H7 (cell line): ENCODE measurements around the gene POU4F3. TPM values are rescaled to one million over a fixed set of nuclear protein-coding genes. Genes with fewer than 3 reads are reported as not detected.

Experiments used
- DNase-seq: peaks from one replicate; pipeline ENCODE4 v3.0.0; 2012
- H3K27me3 ChIP-seq: 2 replicates; pipeline ENCODE4 v1.6.0; 2011; ENCODE audit warnings: mild to moderate bottlenecking, low read length; ENCODE audit not compliant: control insufficient read depth, insufficient read depth
- H3K36me3 ChIP-seq: replicated peaks from 2 replicates; pipeline ENCODE4 v1.5.1; 2011; ENCODE audit warnings: low read length; ENCODE audit not compliant: control insufficient read depth, insufficient read depth
- H3K4me3 ChIP-seq: 2 replicates; pipeline ENCODE4 v1.5.1; 2011; ENCODE audit warnings: low read depth, mild to moderate bottlenecking, control low read depth, low read length, moderate library complexity; ENCODE audit not compliant: insufficient read depth
- total RNA-seq: library from RNA; depleted of rRNA; stranded (reverse); fragments of >200 nt; shearing (Covaris generic); gene quantifications from 2 replicates; pipeline ENCODE4 v1.2.3, GENCODE V29; 2014

POU4F3 gene
- total RNA-seq, 1 experiment from 2014 or later = 0.28 TPM

GRCh38 chr5:146327989-146328388 lies 10.7 kb upstream of the POU4F3 start:
- DNase-seq = no peak
- no peak overlapping the region for H3K4me3 ChIP-seq
- no peaks in the 10 kb centered on the region for H3K36me3 ChIP-seq
- H3K27me3 ChIP-seq = peaks cover 19% of the 10 kb centered on the region

DNA sequence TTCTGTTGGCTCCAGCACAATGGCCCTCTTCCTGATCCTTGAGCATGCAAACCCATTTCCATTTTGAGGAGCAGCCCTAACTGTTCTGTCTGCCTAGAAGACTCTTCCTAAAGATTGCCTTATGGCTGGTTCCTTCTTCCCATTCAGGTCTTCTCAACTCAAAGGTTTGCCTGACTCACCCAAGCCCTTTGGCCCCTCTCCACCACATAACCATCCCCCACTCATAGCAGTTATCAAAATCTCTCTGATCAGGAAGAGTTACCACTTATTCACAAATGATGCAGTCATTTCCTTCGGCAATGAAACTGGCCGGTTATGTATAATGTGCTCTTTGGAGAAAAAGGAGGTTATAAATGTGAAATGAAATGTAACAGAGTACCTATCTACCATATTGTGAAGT lies 8.9 kb upstream of the POU4F3 start:
- Histone ChIP-seq H3K36me3 (no peaks in the 10 kb centered on the region), H3K27me3 (peaks cover 36% of the 10 kb centered on the region), H3K4me3 (no peak overlapping the region)
- DNase-seq = no peak

DNA sequence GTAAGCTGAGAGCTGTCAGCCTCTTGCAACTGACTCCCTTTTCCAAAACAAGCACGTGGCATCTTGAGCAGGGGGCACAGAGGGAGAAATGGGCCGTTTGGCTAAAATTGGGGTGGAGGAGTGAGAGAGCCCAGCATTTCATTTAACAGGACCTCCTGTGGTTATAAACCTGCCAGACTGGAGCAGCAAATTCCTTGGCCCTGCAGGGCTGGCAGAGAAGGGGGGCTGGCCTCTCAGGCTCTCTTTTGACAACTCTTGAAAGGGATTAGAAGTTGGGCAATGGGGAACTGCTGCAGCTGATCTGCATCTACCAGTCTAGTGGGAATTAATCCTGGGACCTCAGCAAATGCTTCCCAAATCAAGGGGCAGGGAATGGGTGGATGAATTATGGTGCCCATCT lies 7.2 kb upstream of the POU4F3 start:
- H3K4me3 ChIP-seq = no peak overlapping the region
- peak; percentile 76 for DNase-seq
- H3K27me3 ChIP-seq = peaks cover 53% of the 10 kb centered on the region
- H3K36me3 ChIP-seq = no peaks in the 10 kb centered on the region

- DNase-seq = peak; percentile 76
- H3K27me3 ChIP-seq = peaks cover 80% of the 10 kb centered on the region
These were observed 4.5 kb upstream of the POU4F3 start for GRCh38 chr5:146334074-146334533.

GRCh38 chr5:146336197-146336596 lies 2.4 kb upstream of the POU4F3 start:
- DNase-seq = no peak
- H3K36me3 ChIP-seq = no peaks in the 10 kb centered on the region

More at GRCh38 chr5:146334074-146334533, 4.5 kb upstream of the POU4F3 start:
- Histone ChIP-seq H3K36me3 (no peaks in the 10 kb centered on the region), H3K4me3 (peak overlapping the region; percentile 12; the same call in 1 of the 2 replicates)

GRCh38 chr5:146337264-146337904 lies 1.3 kb upstream of the POU4F3 start:
- Histone ChIP-seq H3K4me3 (no peak overlapping the region), H3K36me3 (no peaks in the 10 kb centered on the region), H3K27me3 (peaks cover 100% of the 10 kb centered on the region)
- peak; percentile 66 for DNase-seq

More at GRCh38 chr5:146336197-146336596, 2.4 kb upstream of the POU4F3 start:
- Histone ChIP-seq H3K27me3 (peaks cover 96% of the 10 kb centered on the region), H3K4me3 (no peak overlapping the region)

DNA sequence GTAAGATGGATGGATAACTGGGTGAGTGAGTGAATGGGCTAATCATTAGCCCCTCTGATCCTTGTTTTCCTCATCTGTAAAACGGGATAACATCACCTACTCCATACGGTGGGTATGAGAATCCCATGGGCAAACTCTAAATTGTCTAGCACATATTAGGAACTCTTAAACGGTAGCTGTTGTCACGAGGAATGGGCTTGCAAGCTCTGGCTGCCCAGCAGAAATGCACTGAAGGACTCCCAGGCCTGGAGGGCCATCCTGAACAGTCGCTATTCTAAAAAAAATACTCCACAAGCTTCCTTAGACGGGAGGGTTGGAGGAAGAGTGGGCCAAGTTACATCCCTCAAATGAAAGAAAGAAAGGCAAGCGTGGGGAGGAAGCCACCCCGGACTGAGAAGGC lies 711 bp upstream of the POU4F3 start:
- H3K27me3 ChIP-seq = peaks cover 100% of the 10 kb centered on the region
- peak overlapping the region; percentile 40; the same call in 1 of the 2 replicates for H3K4me3 ChIP-seq
- DNase-seq = no peak
- H3K36me3 ChIP-seq = no peaks in the 10 kb centered on the region

DNA sequence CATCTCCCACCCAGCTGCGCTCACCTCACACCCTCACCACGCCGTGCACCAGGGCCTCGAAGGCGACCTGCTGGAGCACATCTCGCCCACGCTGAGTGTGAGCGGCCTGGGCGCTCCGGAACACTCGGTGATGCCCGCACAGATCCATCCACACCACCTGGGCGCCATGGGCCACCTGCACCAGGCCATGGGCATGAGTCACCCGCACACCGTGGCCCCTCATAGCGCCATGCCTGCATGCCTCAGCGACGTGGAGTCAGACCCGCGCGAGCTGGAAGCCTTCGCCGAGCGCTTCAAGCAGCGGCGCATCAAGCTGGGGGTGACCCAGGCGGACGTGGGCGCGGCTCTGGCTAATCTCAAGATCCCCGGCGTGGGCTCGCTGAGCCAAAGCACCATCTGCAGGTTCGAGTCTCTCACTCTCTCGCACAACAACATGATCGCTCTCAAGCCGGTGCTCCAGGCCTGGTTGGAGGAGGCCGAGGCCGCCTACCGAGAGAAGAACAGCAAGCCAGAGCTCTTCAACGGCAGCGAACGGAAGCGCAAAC lies 1.1 kb downstream of the POU4F3 start:
- Histone ChIP-seq H3K36me3 (no peaks in the 10 kb centered on the region), H3K4me3 (no peak overlapping the region), H3K27me3 (peaks cover 100% of the 10 kb centered on the region)
- peak; percentile 57 for DNase-seq

- DNase-seq = peak; percentile 85
- H3K36me3 ChIP-seq = no peaks in the 10 kb centered on the region
- H3K27me3 ChIP-seq = peaks cover 99% of the 10 kb centered on the region
- no peak overlapping the region for H3K4me3 ChIP-seq
These were observed 1.8 kb downstream of the POU4F3 start for GRCh38 chr5:146340260-146341081.

DNA sequence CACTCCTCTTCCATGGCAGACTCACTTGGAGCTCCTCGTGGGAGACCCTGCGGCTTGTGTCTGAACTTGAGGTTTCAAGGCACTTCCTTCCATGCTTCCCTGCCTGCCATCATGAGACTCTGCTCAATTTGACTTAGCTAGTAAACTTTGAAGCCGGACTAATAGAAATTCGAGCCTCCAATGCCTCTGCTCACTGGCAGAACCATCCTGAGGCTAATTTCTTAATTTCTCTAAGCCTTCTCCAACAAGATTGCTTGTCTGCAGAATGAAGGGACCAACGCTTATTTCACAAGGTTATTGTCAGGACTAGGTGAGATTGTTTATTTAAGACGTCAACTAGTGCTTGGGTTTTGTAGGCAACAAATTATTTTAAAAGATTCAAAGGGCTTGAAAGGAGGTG lies 3.2 kb downstream of the POU4F3 start:
- peaks cover 99% of the 10 kb centered on the region for H3K27me3 ChIP-seq
- H3K36me3 ChIP-seq = no peaks in the 10 kb centered on the region
- H3K4me3 ChIP-seq = no peak overlapping the region
- DNase-seq = no peak

GRCh38 chr5:146342519-146342881 lies 3.9 kb downstream of the POU4F3 start:
- Histone ChIP-seq H3K36me3 (no peaks in the 10 kb centered on the region), H3K4me3 (no peak overlapping the region), H3K27me3 (peaks cover 99% of the 10 kb centered on the region)
- DNase-seq = peak; percentile 48

DNA sequence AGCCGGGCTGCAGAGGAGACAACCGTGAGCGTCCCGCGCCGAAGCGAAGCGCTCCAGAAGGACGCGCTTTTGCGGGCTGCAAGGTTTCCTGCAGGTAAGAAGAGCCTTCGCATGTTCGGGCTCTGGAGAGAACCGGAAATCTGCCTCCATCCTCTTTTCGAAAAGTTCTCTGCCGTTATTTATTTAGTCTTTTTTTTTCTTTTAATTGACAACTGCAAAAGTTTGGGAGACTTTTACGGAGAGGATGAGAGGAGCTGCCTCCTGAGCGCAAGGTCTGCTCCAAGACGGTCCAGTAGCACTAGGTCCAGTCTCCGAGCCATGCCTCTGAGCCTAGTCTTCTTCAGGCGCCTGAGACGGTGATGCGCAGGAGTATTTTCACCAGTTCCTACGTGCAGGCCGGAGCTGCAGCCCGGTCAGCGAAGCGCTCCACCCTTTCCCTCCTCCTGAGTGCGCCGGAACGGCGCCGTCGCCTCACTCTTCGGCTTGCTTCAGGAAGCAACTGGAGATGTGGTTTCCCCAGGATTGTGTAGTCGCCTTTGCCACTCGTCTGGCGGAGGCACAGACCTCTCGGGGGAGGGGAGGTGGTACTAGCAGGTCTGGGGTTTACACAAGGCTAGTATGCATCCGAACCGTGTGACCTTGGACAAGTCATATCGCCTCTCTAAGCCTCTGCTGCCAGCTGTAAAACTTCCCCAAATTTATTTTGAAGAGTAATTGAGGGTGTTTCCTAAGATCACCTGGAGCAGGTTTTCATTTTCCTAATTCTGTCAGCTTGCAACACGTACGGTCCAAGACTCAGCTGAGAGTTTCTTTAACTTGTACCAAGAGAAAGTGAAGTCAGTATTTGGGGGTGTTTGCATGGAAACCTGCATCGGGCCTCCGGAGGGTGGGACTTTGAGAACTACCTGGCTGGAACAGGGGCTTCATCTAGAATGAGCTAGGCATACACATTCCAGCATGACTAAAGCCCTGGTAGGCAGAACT lies 4.5 kb downstream of the POU4F3 start:
- H3K4me3 ChIP-seq = no peak overlapping the region
- H3K27me3 ChIP-seq = peaks cover 94% of the 10 kb centered on the region
- peak; percentile 59 for DNase-seq
- no peaks in the 10 kb centered on the region for H3K36me3 ChIP-seq

- Histone ChIP-seq H3K27me3 (peaks cover 92% of the 10 kb centered on the region), H3K36me3 (no peaks in the 10 kb centered on the region), H3K4me3 (peak overlapping the region; percentile 18; the same call in 1 of the 2 replicates)
- DNase-seq = peak; percentile 93
These were observed 5.8 kb downstream of the POU4F3 start for GRCh38 chr5:146344155-146345118.
